ENCODE measurements around the gene LEKR1. TPM values are rescaled to one million over a fixed set of nuclear protein-coding genes. Genes with fewer than 3 reads are reported as not detected.

LEKR1 gene
- total and polyA plus RNA-seq, 3 donors from 2014 or later = 9.7 to 23.0 (median 22.9) TPM

- Histone ChIP-seq H3K27ac (no peak overlapping the region), H3K4me3 (no peak overlapping the region), H3K27me3 (no peaks in the 10 kb centered on the region), H3K9me3 (no peaks in the 10 kb centered on the region), H3K36me3 (ENCODE audit: low read depth, missing control alignments) (no peaks in the 10 kb centered on the region), H3K4me1 (no peaks in the 10 kb centered on the region)
- no peak for DNase-seq
- intact Hi-C loops (cut with DNase I; ENCODE audit: low total_unique reads) = no loop called here
- TF ChIP-seq CTCF (IDR thresholded peaks at IDR 0.05) (no peak), POLR2A (IDR thresholded peaks at IDR 0.05) (no peak)
These were observed 43.2 kb upstream of the LEKR1 start for GRCh38 chr3:156782921-156783320.

GRCh38 chr3:156787001-156787400, 39.2 kb upstream of the LEKR1 start:
- Histone ChIP-seq H3K4me3 (no peak overlapping the region), H3K9me3 (no peaks in the 10 kb centered on the region), H3K36me3 (ENCODE audit: low read depth, missing control alignments) (no peaks in the 10 kb centered on the region), H3K27ac (no peak overlapping the region), H3K4me1 (peaks cover 6% of the 10 kb centered on the region), H3K27me3 (no peaks in the 10 kb centered on the region)
- no peak for DNase-seq
- no peak for TF ChIP-seq CTCF (IDR thresholded peaks at IDR 0.05)
- intact Hi-C loops (cut with DNase I; ENCODE audit: low total_unique reads) = no loop called here

GRCh38 chr3:156787926-156788663, 38.1 kb upstream of the LEKR1 start:
- Histone ChIP-seq H3K36me3 (ENCODE audit: low read depth, missing control alignments) (no peaks in the 10 kb centered on the region), H3K4me3 (no peak overlapping the region), H3K4me1 (peaks cover 6% of the 10 kb centered on the region), H3K9me3 (no peaks in the 10 kb centered on the region), H3K27me3 (no peaks in the 10 kb centered on the region), H3K27ac (no peak overlapping the region)
- intact Hi-C loops (cut with DNase I; ENCODE audit: low total_unique reads) = no loop called here
- no peak for TF ChIP-seq POLR2A (IDR thresholded peaks at IDR 0.05)
- TF ChIP-seq CTCF (IDR thresholded peaks at IDR 0.05) = no peak
- DNase-seq = no peak
- WGBS, 2 donors = 47 to 63% methylated on average over 1 of the region's 1 CpG

- Histone ChIP-seq H3K9me3 (no peaks in the 10 kb centered on the region), H3K4me3 (no peak overlapping the region), H3K27me3 (no peaks in the 10 kb centered on the region), H3K36me3 (ENCODE audit: low read depth, missing control alignments) (no peaks in the 10 kb centered on the region), H3K4me1 (peaks cover 6% of the 10 kb centered on the region), H3K27ac (no peak overlapping the region)
- no peak for TF ChIP-seq POLR2A (IDR thresholded peaks at IDR 0.05)
- TF ChIP-seq CTCF (IDR thresholded peaks at IDR 0.05) = no peak
- no peak for DNase-seq
- intact Hi-C loops (cut with DNase I; ENCODE audit: low total_unique reads) = no loop called here
- 54 to 66% methylated on average over 3 of the region's 3 CpGs for WGBS, 2 donors
These were observed 37.3 kb upstream of the LEKR1 start for GRCh38 chr3:156788846-156789245.

- no peak for TF ChIP-seq CTCF (IDR thresholded peaks at IDR 0.05)
- no peak for TF ChIP-seq POLR2A (IDR thresholded peaks at IDR 0.05)
- Histone ChIP-seq H3K4me1 (peaks cover 6% of the 10 kb centered on the region), H3K27ac (no peak overlapping the region), H3K27me3 (no peaks in the 10 kb centered on the region), H3K36me3 (ENCODE audit: low read depth, missing control alignments) (no peaks in the 10 kb centered on the region), H3K4me3 (no peak overlapping the region), H3K9me3 (no peaks in the 10 kb centered on the region)
- DNase-seq = no peak
- intact Hi-C loops (cut with DNase I; ENCODE audit: low total_unique reads) = no loop called here
These were observed 36.0 kb upstream of the LEKR1 start for GRCh38 chr3:156790156-156790555.

Measured in testis (tissue), 3 donors.